GM21619 (cell line): ENCODE data around the gene IGLL1.
"Not testable (repeated sequence)": the region's sequence is repeated elsewhere in the genome, so short reads cannot be mapped to it uniquely, and the experiment has no call there.

Source experiments
- ATAC-seq: cut with Tn5 transposase; IDR thresholded peaks from one replicate; pipeline ENCODE4 v1.9.1; 2021; ENCODE audit not compliant: unreplicated experiment

The IGLL1 gene

DNA sequence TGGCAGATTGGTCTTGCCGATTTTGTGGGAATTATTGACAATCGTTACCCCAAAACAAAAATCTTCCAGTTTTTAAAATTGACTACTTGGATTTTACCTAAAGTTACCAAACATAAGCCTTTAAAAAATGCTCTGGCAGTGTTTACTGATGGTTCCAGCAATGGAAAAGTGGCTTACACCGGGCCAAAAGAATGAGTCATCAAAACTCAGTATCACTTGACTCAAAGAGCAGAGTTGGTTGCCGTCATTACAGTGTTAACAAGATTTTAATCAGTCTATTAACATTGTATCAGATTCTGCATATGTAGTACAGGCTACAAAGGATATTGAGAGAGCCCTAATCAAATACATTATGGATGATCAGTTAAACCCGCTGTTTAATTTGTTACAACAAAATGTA is 37.2 kb downstream of the IGLL1 start:
- no peak for ATAC-seq

DNA sequence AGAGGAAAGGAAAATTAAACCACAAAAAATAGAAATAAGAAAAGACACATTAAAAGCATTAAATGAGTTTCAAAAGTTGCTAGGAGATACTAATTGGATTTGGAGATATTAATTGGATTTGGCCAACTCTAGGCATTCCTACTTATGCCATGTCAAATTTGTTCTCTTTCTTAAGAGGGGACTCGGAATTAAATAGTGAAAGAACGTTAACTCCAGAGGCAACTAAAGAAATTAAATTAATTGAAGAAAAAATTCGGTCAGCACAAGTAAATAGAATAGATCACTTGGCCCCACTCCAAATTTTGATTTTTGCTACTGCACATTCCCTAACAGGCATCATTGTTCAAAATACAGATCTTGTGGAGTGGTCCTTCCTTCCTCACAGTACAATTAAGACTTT is 37.7 kb downstream of the IGLL1 start:
- ATAC-seq, result not testable (repeated sequence)

DNA sequence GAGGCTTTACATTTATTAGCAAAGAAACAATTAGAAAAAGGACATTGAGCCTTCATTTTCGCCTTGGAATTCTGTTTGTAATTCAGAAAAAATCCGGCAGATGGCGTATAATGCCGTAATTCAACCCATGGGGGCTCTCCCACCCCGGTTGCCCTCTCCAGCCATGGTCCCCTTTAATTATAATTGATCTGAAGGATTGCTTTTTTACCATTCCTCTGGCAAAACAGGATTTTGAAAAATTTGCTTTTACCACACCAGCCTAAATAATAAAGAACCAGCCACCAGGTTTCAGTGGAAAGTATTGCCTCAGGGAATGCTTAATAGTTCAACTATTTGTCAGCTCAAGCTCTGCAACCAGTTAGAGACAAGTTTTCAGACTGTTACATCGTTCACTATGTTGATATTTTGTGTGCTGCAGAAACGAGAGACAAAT is 38.2 kb downstream of the IGLL1 start:
- not testable (repeated sequence) for ATAC-seq

DNA sequence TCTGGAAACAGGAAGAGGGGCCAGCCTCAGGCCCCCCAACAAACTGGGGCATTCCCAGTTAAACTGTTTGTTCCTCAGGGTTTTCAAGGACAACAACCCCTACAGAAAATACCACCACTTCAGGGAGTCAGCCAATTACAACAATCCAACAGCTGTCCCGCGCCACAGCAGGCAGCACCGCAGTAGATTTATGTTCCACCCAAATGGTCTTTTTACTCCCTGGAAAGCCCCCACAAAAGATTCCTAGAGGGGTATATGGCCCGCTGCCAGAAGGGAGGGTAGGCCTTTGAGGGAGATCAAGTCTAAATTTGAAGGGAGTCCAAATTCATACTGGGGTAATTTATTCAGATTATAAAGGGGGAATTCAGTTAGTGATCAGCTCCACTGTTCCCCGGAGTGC is 39.3 kb downstream of the IGLL1 start:
- ATAC-seq, result not testable (repeated sequence)

DNA sequence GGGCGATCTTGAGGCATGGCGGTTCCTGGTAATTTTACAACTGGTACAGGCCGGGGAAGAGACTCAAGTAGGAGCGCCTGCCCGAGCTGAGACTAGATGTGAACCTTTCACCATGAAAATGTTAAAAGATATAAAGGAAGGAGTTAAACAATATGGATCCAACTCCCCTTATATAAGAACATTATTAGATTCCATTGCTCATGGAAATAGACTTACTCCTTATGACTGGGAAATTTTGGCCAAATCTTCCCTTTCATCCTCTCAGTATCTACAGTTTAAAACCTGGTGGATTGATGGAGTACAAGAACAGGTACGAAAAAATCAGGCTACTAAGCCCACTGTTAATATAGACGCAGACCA is 40.3 kb downstream of the IGLL1 start:
- not testable (repeated sequence) for ATAC-seq

DNA sequence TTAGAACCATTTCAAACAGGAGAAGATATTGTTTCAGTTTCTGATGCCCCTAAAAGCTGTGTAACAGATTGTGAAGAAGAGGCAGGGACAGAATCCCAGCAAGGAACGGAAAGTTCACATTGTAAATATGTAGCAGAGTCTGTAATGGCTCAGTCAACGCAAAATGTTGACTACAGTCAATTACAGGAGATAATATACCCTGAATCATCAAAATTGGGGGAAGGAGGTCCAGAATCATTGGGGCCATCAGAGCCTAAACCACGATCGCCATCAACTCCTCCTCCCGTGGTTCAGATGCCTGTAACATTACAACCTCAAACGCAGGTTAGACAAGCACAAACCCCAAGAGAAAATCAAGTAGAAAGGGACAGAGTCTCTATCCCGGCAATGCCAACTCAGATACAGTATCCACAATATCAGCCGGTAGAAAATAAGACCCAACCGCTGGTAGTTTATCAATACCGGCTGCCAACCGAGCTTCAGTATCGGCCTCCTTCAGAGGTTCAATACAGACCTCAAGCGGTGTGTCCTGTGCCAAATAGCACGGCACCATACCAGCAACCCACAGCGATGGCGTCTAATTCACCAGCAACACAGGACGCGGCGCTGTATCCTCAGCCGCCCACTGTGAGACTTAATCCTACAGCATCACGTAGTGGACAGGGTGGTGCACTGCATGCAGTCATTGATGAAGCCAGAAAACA is 40.8 kb downstream of the IGLL1 start:
- ATAC-seq, result peak; percentile 51

DNA sequence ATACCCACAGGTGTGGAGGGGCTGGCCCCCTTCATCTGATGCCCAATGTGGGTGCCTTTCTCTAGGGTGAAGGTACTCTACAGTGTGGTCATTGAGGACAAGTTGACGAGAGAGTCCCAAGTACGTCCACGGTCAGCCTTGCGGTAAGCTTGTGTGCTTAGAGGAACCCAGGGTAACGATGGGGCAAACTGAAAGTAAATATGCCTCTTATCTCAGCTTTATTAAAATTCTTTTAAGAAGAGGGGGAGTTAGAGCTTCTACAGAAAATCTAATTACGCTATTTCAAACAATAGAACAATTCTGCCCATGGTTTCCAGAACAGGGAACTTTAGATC is 41.4 kb downstream of the IGLL1 start:
- ATAC-seq, result not testable (repeated sequence)

DNA sequence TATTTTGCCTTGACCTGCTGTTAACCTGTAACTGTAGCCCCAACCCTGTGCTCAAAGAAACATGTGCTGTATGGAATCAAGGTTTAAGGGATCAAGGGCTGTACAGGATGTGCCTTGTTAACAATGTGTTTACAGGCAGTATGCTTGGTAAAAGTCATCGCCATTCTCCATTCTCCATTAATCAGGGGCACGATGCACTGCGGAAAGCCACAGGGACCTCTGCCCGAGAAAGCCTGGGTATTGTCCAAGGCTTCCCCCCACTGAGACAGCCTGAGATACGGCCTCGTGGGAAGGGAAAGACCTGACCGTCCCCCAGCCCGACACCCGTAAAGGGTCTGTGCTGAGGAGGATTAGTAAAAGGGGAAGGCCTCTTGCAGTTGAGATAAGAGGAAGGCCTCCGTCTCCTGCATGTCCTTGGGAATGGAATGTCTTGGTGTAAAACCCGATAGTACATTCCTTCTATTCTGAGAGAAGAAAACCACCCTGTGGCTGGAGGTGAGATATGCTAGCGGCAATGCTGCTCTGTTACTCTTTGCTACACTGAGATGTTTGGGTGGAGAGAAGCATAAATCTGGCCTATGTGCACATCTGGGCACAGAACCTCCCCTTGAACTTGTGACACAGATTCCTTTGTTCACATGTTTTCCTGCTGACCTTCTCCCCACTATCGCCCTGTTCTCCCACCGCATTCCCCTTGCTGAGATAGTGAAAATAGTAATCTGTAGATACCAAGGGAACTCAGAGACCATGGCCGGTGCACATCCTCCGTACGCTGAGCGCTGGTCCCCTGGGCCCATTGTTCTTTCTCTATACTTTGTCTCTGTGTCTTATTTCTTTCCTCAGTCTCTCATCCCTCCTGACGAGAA is 42.0 kb downstream of the IGLL1 start:
- not testable (repeated sequence) for ATAC-seq

DNA sequence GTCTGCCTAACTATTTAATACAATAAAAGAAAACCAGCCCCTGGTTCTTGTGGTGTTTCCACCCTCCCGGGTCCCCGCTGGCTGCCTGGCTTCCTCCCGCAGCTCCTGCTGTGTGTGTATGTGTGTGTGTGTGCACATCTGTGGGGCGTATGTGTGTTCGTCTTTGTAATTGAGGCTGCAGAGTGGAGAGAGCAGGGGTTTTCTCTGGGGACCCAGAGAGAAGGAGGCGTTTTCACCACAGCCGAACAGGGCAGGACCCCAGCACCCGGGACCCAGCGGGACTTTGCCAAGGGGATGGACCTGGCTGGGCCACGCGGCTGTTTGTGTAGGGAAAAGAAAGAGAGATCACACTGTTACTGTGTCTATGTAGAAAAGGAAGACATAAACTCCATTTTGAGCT is 42.7 kb downstream of the IGLL1 start:
- no peak for ATAC-seq

DNA sequence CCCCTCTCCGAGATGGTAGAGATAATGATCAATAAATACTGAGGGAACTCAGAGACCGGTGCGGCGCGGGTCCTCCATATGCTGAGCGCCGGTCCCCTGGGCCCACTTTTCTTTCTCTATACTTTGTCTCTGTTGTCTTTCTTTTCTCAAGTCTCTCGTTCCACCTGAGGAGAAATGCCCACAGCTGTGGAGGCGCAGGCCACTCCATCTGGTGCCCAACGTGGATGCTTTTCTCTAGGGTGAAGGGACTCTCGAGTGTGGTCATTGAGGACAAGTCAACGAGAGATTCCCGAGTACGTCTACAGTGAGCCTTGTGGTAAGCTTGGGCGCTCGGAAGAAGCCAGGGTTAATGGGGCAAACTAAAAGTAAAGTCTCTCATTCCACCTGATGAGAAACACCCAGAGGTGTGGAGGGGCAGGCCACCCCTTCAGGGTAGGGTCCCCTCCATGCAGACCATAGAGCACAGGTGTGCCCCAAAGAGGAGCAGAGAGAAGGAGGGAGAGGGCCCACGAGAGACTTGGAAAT is 43.2 kb downstream of the IGLL1 start:
- ATAC-seq, result no peak

DNA sequence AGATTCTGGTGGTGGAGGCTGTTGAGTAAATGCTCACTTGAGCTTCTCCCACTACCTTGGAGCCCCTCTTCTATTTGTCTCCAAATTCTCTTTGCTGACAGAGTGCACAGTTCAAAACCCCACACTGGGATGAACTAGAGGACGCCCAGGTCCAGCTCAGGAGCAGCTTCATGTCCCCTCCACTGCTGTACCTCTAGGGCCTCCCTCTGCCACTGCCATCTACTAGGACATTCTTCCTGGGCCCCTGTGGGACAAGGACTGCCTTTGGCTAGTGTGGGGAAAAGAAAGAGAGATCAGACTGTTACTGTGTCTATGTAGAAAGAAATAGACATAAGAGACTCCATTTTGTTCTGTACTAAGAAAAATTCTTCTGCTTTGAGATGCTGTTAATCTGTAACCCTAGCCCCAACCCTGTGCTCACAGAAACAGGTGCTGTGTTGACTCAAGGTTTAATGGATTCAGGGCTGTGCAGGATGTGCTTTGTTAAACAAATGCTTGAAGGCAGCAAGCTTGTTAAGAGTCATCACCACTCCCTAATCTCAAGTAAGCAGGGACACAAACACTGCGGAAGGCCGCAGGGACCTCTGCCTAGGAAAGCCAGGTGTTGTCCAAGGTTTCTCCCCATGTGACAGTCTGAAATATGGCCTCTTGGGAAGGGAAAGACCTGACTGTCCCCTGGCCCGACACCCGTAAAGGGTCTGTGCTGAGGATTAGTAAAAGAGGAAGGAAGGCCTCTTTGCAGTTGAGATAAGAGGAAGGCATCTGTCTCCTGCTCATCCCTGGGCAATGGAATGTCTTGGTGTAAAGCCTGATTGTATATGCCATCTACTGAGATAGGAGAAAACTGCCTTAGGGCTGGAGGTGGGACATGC is 44.1 kb downstream of the IGLL1 start:
- ATAC-seq, result not testable (repeated sequence)

DNA sequence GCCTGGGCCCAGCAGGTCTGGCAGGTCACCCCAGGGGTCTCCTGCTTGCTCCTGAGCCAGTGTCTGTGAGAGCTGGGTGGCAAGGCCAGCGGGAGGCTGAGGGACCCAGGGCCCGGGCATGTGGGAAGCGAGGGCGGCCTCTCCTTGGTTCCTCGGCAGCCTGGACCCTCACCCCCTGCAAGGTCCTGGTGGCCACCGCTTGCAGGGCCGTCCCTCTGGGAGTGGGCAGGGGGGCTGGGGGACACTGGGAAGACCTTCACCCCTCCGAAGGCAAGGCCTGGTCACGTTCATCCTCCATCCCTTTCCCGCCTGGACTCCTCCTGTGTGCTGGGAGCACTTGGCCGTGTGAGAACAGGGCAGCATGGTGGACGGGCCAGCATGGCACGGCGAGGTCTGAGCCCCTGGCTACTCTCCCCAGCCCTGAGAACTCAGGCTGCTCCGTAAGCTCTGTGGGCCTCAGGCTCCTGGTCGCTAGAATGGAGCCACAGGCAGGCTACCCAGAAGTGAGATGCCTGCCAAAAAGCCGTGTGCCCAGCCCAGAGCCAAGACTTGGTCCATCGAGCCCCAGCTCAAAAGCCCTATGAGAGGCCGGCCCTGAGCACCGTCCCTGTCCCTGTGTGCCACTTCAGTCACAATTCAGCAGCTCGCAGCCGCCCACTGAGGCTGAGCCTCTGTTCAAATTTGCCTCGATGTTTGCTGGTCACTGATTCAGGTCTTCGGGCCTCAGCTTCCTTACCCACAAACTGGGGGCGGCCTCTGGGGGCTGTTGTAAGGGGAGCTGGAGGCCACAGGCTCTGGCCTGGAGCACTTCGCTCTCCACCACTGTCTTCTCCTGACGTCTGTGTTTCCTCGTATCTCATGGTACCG is 45.0 kb downstream of the IGLL1 start:
- ATAC-seq, result no peak

DNA sequence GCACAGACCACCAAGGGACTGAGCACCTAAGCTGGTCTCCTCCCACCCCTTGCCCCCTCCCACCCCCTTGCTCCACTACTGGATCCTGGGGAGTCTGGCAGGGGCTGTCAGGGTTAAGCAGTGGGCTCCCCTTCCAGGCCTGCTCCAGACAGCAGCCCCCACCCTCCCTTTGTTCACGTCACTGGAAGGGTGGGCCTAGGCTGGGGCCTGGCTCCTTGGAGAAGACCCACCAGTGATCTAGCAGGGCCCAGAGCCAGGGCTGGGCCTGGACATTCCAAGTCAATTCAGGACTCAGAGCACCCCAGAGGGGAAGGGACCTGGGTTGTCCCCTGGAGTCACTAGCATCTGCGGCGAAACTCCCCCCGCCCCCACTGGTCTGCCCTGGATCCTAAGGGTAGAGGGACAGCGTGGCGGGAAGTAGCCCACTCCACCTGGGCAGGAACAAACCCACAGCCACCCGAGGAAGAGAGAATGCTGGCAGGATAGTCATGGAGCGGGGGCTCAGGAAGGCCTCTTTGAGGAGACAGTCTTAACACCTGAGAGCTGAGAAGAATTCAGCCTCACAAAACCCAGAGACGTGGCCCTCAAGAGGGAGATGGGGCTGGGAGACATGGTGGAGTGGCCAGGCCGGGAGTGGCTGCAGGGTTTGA is 45.8 kb downstream of the IGLL1 start:
- no peak for ATAC-seq

DNA sequence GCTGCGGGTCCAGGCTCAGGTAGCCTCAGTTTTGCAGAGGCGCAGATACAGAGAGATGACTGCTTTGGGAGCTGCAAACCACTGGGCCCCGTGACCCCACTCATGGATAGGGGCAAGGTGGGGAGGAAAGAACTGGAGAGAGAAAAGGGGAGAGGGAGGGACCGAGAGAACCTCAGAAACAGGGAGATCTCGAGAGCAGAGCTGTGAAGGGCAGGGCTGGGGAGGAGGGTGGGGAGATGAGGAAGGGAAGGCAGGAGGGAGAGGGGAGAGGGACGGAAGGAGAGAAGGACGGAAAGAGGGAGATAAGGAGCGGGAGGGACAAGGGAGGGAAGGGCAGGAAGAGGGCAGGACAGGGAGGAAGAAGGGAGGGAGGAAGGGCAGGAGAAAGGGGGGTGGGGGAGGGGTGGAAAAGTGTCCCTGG is 46.3 kb downstream of the IGLL1 start:
- ATAC-seq, result no peak

DNA sequence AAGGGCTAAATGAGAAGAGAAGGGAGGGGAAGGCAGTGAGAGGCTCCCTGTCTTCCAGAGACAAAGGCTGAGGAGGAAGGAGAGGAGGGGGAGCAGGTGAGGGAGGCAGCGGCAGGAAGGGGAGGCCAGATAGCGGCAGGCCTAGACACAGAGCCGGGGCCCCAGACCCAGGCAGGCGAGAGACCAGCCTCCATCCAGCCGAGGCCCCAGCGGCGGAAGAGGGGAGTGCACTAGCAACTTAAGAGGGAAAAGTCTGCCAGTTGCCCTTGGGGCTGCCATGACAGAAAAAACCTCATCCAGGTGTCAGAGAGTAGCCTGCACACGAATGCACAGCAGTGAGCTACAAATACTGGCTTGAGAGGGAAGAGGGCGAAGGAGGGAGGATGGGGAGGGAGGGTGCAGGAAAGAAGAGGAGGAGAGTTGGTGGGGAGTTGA is 46.7 kb downstream of the IGLL1 start:
- no peak for ATAC-seq

DNA sequence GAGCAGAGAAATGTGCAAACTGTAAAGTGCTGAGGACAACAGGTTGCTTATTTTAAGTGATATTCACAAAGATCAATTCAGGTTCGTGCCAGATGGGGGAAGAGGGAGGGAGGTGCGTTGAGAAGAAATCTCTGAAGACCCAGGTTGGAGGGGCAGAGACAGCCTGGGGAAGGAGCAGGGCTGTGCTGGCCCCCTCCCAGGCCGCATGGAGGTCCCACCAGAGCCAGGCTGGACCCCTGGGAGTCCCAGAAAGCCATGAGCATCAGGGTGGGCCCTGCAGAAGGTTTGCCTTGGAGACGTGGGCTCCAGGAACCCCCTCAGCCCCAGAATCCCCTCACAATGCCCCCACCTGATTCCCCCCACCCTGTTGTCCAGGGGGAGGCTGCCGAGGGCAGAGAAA is 47.4 kb downstream of the IGLL1 start:
- ATAC-seq, result no peak

DNA sequence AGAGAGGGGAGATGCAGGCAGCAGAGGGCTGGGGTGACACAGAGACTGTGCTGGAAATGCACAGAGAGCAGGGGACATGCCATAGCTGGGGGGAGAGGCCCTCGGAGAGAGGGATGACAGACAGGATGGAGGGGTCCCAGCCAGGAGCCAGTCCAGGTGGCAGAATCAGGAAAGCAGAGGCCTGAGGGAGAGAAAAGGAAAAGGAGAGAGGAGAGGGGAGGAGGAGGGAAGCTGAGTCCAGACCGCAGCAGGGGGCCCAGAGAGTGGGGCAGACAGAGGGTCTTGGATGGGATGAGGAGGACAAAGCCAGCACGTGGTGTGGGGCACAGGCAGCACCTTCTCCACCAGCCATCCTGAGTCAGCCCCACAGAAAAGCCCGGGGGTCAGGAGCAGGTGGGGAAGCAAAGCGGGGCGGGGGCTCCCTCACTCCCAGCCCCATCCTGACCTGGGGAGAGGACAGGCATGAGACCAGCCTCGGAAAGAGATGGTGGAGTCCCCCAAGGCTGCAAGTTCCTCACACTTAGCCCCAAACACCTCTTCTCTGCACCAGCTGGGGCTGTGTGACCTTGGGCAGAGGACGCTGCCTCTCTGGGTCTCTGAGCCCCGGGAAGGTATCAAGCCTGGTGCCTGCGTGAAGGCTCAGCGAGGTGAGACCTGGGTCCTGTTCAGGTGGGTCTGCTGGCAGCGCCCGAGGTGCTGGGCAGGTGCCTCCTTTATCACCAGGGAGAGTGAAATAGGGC is 48.0 kb downstream of the IGLL1 start:
- no peak for ATAC-seq

DNA sequence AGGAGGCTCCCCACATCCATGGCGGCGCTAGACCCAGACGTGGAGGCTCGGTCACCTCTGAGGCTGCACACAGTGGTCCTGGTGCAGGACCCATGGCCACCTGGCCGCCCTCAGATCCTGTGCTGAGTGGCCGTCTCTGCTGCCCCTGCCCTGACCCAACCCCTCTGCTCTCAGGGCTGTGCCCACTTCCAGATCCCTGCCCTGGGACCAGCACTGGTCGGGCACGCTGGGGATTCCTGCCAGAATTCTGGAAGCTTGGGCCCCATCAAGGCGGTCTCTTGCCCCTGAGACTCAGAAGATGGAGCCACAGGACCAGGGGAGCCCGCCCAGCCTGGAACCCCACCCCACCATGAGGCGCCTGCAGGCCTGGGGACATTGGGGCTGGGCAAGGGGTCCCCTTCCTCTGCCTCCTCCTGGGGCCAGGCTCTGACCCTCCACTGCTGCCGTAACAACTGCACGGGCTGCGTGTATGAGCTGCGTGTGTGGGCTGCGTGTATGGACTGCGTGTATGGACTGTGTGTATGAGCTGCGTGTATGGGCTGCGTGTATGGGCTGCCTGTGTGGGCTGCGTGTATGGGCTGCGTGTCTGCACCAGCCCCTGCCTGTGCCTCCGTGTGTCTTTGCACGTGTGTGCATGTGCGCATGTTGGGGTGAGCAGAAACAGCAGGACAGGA is 48.7 kb downstream of the IGLL1 start:
- ATAC-seq, result no peak
